ENCODE data around the gene LRRC61. TPM values are rescaled to one million over a fixed set of nuclear protein-coding genes. Genes with fewer than 3 reads are reported as not detected.

LRRC61 gene
- total and polyA plus RNA-seq, 2 of the 13 experiments (the other 11 are each of a cell fraction or from before 2014, with no cell fraction given), result 33.0 to 34.8 TPM

DNA sequence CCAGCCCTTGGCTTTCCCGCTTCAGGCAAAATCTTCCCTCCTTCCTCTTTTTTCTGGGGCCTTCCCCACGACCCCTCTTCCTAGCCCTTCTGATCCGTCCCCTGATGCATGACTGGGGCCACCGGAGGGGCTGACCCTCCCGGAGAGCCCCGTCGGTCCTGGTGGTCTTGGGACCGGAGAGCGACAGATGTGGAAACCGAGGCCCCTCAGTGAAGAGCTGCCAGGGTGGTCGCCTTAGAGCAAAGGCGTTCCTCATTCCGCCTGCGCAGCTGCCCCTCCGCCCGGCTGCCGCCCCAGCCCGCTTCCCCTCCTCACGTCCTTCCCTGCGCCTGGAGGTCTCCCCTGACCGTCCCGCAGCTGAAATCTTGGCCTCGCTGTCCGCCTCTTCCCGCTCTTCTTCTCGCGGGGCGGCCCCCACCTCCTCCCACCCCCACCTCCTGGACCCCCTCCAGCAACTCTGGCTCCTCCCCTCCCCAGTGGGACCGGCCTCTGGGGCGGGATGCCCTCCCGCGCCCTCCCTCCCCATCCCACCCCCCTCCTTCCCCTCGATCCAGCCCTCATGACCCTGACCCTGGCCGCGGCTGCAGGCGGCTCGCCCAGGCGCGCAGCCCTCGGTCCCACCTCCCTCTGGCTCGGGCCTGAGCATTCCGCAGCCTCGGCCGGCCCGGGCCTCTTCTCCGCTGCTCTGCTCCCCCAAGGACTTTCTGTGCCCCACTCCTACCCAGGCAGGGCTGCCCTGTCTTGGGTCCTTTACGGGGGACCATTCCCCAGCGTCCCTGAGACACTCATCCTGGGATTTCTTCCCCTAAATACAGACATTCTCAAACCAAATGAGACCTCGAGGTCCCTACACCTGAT lies 18.3 kb downstream of the LRRC61 start, which contains the start of gene RARRES2 (continued):
- TF ChIP-seq, protein P1, sequence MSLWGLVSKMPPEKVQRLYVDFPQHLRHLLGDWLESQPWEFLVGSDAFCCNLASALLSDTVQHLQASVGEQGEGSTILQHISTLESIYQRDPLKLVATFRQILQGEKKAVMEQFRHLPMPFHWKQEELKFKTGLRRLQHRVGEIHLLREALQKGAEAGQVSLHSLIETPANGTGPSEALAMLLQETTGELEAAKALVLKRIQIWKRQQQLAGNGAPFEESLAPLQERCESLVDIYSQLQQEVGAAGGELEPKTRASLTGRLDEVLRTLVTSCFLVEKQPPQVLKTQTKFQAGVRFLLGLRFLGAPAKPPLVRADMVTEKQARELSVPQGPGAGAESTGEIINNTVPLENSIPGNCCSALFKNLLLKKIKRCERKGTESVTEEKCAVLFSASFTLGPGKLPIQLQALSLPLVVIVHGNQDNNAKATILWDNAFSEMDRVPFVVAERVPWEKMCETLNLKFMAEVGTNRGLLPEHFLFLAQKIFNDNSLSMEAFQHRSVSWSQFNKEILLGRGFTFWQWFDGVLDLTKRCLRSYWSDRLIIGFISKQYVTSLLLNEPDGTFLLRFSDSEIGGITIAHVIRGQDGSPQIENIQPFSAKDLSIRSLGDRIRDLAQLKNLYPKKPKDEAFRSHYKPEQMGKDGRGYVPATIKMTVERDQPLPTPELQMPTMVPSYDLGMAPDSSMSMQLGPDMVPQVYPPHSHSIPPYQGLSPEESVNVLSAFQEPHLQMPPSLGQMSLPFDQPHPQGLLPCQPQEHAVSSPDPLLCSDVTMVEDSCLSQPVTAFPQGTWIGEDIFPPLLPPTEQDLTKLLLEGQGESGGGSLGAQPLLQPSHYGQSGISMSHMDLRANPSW (CRISPR knock-in tag; IDR thresholded peaks at IDR 0.05; ENCODE audit: borderline replicate concordance), result no peak
- TF ChIP-seq TEAD3 (CRISPR knock-in tag; optimal IDR thresholded peaks at IDR 0.05; ENCODE audit: borderline replicate concordance) (no peak), SIX1 (CRISPR knock-in tag; IDR thresholded peaks at IDR 0.05; ENCODE audit: borderline replicate concordance) (no peak), TBX3 (IDR thresholded peaks at IDR 0.05; ENCODE audit: borderline replicate concordance) (no peak), ZSCAN30 (CRISPR knock-in tag; IDR thresholded peaks at IDR 0.05) (no peak), U2AF1 (optimal IDR thresholded peaks at IDR 0.05; ENCODE audit: low read depth, low read length) (no peak), ZSCAN31 (CRISPR knock-in tag; IDR thresholded peaks at IDR 0.05; ENCODE audit: low read depth) (no peak), EEA1 (CRISPR knock-in tag; IDR thresholded peaks at IDR 0.05; ENCODE audit: borderline replicate concordance) (no peak), ZBTB3 (CRISPR knock-in tag; IDR thresholded peaks at IDR 0.05; ENCODE audit: borderline replicate concordance, low read depth) (no peak), SNRNP70 (IDR thresholded peaks at IDR 0.05; ENCODE audit: low read depth, low read length) (no peak), ZNF780A (CRISPR knock-in tag; IDR thresholded peaks at IDR 0.05) (no peak), HOXA9 (CRISPR knock-in tag; IDR thresholded peaks at IDR 0.05; ENCODE audit: borderline replicate concordance) (no peak), PHF5A (CRISPR knock-in tag; IDR thresholded peaks at IDR 0.05; ENCODE audit: low read depth, unreplicated experiment) (no peak), ZNF292 (CRISPR knock-in tag; IDR thresholded peaks at IDR 0.05; ENCODE audit: borderline replicate concordance, low read depth) (no peak), POGZ (CRISPR knock-in tag; IDR thresholded peaks at IDR 0.05) (no peak)
- TF ChIP-seq, protein P2, sequence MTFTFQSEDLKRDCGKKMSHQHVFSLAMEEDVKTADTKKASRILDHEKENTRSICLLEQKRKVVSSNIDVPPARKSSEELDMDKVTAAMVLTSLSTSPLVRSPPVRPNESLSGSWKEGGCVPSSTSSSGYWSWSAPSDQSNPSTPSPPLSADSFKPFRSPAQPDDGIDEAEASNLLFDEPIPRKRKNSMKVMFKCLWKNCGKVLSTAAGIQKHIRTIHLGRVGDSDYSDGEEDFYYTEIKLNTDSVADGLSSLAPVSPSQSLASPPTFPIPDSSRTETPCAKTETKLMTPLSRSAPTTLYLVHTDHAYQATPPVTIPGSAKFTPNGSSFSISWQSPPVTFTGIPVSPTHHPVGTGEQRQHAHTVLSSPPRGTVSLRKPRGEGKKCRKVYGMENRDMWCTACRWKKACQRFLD (CRISPR knock-in tag; IDR thresholded peaks at IDR 0.05; ENCODE audit: borderline replicate concordance), result no peak
- TF ChIP-seq, protein P3, sequence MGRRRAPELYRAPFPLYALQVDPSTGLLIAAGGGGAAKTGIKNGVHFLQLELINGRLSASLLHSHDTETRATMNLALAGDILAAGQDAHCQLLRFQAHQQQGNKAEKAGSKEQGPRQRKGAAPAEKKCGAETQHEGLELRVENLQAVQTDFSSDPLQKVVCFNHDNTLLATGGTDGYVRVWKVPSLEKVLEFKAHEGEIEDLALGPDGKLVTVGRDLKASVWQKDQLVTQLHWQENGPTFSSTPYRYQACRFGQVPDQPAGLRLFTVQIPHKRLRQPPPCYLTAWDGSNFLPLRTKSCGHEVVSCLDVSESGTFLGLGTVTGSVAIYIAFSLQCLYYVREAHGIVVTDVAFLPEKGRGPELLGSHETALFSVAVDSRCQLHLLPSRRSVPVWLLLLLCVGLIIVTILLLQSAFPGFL (CRISPR knock-in tag; IDR thresholded peaks at IDR 0.05), result no peak
- TF ChIP-seq, protein P4, sequence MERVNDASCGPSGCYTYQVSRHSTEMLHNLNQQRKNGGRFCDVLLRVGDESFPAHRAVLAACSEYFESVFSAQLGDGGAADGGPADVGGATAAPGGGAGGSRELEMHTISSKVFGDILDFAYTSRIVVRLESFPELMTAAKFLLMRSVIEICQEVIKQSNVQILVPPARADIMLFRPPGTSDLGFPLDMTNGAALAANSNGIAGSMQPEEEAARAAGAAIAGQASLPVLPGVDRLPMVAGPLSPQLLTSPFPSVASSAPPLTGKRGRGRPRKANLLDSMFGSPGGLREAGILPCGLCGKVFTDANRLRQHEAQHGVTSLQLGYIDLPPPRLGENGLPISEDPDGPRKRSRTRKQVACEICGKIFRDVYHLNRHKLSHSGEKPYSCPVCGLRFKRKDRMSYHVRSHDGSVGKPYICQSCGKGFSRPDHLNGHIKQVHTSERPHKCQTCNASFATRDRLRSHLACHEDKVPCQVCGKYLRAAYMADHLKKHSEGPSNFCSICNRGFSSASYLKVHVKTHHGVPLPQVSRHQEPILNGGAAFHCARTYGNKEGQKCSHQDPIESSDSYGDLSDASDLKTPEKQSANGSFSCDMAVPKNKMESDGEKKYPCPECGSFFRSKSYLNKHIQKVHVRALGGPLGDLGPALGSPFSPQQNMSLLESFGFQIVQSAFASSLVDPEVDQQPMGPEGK (CRISPR knock-in tag; IDR thresholded peaks at IDR 0.05), result peak; percentile 85
- TF ChIP-seq, protein P5, sequence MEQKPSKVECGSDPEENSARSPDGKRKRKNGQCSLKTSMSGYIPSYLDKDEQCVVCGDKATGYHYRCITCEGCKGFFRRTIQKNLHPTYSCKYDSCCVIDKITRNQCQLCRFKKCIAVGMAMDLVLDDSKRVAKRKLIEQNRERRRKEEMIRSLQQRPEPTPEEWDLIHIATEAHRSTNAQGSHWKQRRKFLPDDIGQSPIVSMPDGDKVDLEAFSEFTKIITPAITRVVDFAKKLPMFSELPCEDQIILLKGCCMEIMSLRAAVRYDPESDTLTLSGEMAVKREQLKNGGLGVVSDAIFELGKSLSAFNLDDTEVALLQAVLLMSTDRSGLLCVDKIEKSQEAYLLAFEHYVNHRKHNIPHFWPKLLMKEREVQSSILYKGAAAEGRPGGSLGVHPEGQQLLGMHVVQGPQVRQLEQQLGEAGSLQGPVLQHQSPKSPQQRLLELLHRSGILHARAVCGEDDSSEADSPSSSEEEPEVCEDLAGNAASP (CRISPR knock-in tag; IDR thresholded peaks at IDR 0.05; ENCODE audit: borderline replicate concordance), result 0 out of 2 replicates have a peak, but pooled peaks have one; percentile 36

Data from HepG2 (cell line).